MM.1S (cell line): ENCODE measurements around the gene CLEC16A.

Source experiments
- DNase-seq: peaks from one replicate; pipeline ENCODE4 v3.0.0-alpha.2; 2015
- H2AFZ ChIP-seq: fragments of 300-600 bp; sonication (generic); 2 replicates; pipeline ENCODE4 v1.6.0; 2016; ENCODE audit warnings: antibody characterized with exemption, low read length
- H3F3A ChIP-seq: fragments of 300-600 bp; sonication (generic); 2 replicates; pipeline ENCODE4 v1.6.1; 2016; ENCODE audit warnings: mild to moderate bottlenecking, antibody characterized with exemption, low read length, moderate library complexity, mixed read lengths; ENCODE audit not compliant: insufficient read depth
- H3K27ac ChIP-seq: fragments of 300-600 bp; sonication (generic); 2 replicates; pipeline ENCODE4 v1.5.1; 2016; ENCODE audit warnings: mild to moderate bottlenecking, low read length
- H3K27me3 ChIP-seq: fragments of 300-600 bp; sonication (generic); replicated peaks from 2 replicates; pipeline ENCODE4 v1.6.0; 2016; ENCODE audit warnings: low read length; ENCODE audit not compliant: insufficient read depth
- H3K36me3 ChIP-seq: fragments of 300-600 bp; sonication (generic); replicated peaks from 2 replicates; pipeline ENCODE4 v1.6.1; 2016; ENCODE audit warnings: mild to moderate bottlenecking, low read length, mixed read lengths; ENCODE audit not compliant: insufficient read depth
- H3K4me1 ChIP-seq: fragments of 300-600 bp; sonication (generic); 2 replicates; pipeline ENCODE4 v1.6.1; 2016; ENCODE audit warnings: low read length, mixed read lengths
- H3K4me2 ChIP-seq: fragments of 300-600 bp; sonication (generic); 2 replicates; pipeline ENCODE4 v1.6.0; 2016; ENCODE audit warnings: low read depth, low read length
- H3K4me3 ChIP-seq: fragments of 300-600 bp; sonication (generic); 2 replicates; pipeline ENCODE4 v1.5.1; 2016; ENCODE audit warnings: low read length, mixed read lengths
- H3K79me2 ChIP-seq: fragments of 300-600 bp; sonication (generic); 2 replicates; pipeline ENCODE4 v1.6.1; 2016; ENCODE audit warnings: mixed run types, low read length, mixed read lengths
- H3K9ac ChIP-seq: fragments of 300-600 bp; sonication (generic); 2 replicates; pipeline ENCODE4 v1.6.1; 2016; ENCODE audit warnings: low read length, mixed read lengths
- H3K9me2 ChIP-seq: fragments of 300-600 bp; sonication (generic); replicated peaks from 2 replicates; pipeline ENCODE4 v1.6.1; 2016; ENCODE audit warnings: mild to moderate bottlenecking, low read length, mixed read lengths; ENCODE audit not compliant: insufficient read depth
- H3K9me3 ChIP-seq: fragments of 300-600 bp; sonication (generic); replicated peaks from 2 replicates; pipeline ENCODE4 v1.6.1; 2016; ENCODE audit warnings: mild to moderate bottlenecking, low read length, mixed read lengths; ENCODE audit not compliant: insufficient read depth
- H4K20me1 ChIP-seq: fragments of 300-600 bp; sonication (generic); 2 replicates; pipeline ENCODE4 v1.6.1; 2016; ENCODE audit warnings: mild to moderate bottlenecking, low read length, moderate library complexity, mixed read lengths; ENCODE audit not compliant: insufficient read depth
- CTCF ChIP-seq: fragments of 300-600 bp; sonication (generic); IDR thresholded peaks from 2 replicates; pipeline ENCODE4 v1.5.1; 2016; ENCODE audit warnings: antibody characterized with exemption, low read length, mixed read lengths
- EZH2 ChIP-seq: fragments of 300-600 bp; sonication (generic); optimal IDR thresholded peaks from 2 replicates; pipeline ENCODE3; 2017; ENCODE audit warnings: low read depth, mild to moderate bottlenecking, antibody characterized with exemption, low read length, mixed read lengths
- EZH2phosphoT487 ChIP-seq: fragments of 300-600 bp; sonication (generic); IDR thresholded peaks from 2 replicates; pipeline ENCODE4 v1.6.1; 2018; ENCODE audit warnings: antibody characterized with exemption, low read length

CLEC16A gene

GRCh38 chr16:11023262-11024039, 79.1 kb downstream of the CLEC16A start:
- 0 out of 2 replicates have a peak, but pooled peaks cover 14% of the 10 kb centered on the region for H3K4me1 ChIP-seq
- H3F3A ChIP-seq, result no peaks in the 10 kb centered on the region
- no peaks in the 10 kb centered on the region for H3K9me3 ChIP-seq
- H3K36me3 ChIP-seq, result no peaks in the 10 kb centered on the region
- H3K4me2 ChIP-seq, result no peak overlapping the region
- H3K9me2 ChIP-seq, result no peaks in the 10 kb centered on the region
- no peaks in the 10 kb centered on the region for H4K20me1 ChIP-seq
- no peak overlapping the region for H3K27ac ChIP-seq
- no peaks in the 10 kb centered on the region for H3K27me3 ChIP-seq
- no peak for DNase-seq
- TF ChIP-seq EZH2phosphoT487, result no peak
- no peak for TF ChIP-seq EZH2
- TF ChIP-seq CTCF, result no peak
- no peak overlapping the region for H2AFZ ChIP-seq
- H3K4me3 ChIP-seq, result no peak overlapping the region
- no peaks in the 10 kb centered on the region for H3K79me2 ChIP-seq
- no peak overlapping the region for H3K9ac ChIP-seq

GRCh38 chr16:11024333-11025053, 80.1 kb downstream of the CLEC16A start:
- Histone ChIP-seq H3K4me1 (0 out of 2 replicates have a peak, but pooled peaks cover 14% of the 10 kb centered on the region), H3K27ac (peak overlapping the region; percentile 13; the same call in 1 of the 2 replicates), H3K27me3 (no peaks in the 10 kb centered on the region), H3K36me3 (no peaks in the 10 kb centered on the region), H4K20me1 (no peaks in the 10 kb centered on the region), H3K4me2 (no peak overlapping the region), H3K9me3 (no peaks in the 10 kb centered on the region), H3K4me3 (no peak overlapping the region), H3K79me2 (no peaks in the 10 kb centered on the region), H3K9ac (no peak overlapping the region), H2AFZ (no peak overlapping the region), H3F3A (no peaks in the 10 kb centered on the region), H3K9me2 (no peaks in the 10 kb centered on the region)
- DNase-seq, result no peak
- no peak for TF ChIP-seq EZH2
- TF ChIP-seq EZH2phosphoT487, result no peak
- TF ChIP-seq CTCF, result no peak

GRCh38 chr16:11025120-11025531, 80.8 kb downstream of the CLEC16A start:
- no peaks in the 10 kb centered on the region for H3K9me2 ChIP-seq
- TF ChIP-seq EZH2 (no peak), CTCF (no peak), EZH2phosphoT487 (no peak)
- no peaks in the 10 kb centered on the region for H3K27me3 ChIP-seq
- no peak overlapping the region for H3K4me2 ChIP-seq
- H3K9ac ChIP-seq, result no peak overlapping the region
- H3K27ac ChIP-seq, result peak overlapping the region; percentile 13; the same call in 1 of the 2 replicates
- no peaks in the 10 kb centered on the region for H3F3A ChIP-seq
- H2AFZ ChIP-seq, result no peak overlapping the region
- no peak overlapping the region for H3K4me3 ChIP-seq
- H3K79me2 ChIP-seq, result no peaks in the 10 kb centered on the region
- H4K20me1 ChIP-seq, result no peaks in the 10 kb centered on the region
- no peaks in the 10 kb centered on the region for H3K9me3 ChIP-seq
- DNase-seq, result peak; percentile 26
- H3K4me1 ChIP-seq, result 0 out of 2 replicates have a peak, but pooled peaks cover 14% of the 10 kb centered on the region
- H3K36me3 ChIP-seq, result no peaks in the 10 kb centered on the region
